Measurements from ENCODE around the gene SLX1A.
A peak's percentile ranks its signal among the peaks of the same experiment; 100 is the strongest.
"Not testable (repeated sequence)": the region's sequence is repeated elsewhere in the genome, so short reads cannot be mapped to it uniquely, and the experiment has no call there.

The SLX1A gene

GRCh38 chr16:30152517-30152916 lies 41.2 kb upstream of the SLX1A start:
- CTCF ChIA-PET, result interaction anchor here (0.9 to 2.8 kb wide), 3 partner anchors 8 to 18 kb away, joined by 3 to 8 read pairs (median 4); no protein-coding TSS in a partner anchor
- DNase-seq (ENCODE audit: extremely low spot score), result no peak
- no peak for TF ChIP-seq CTCF (IDR thresholded peaks at IDR 0.05; ENCODE audit: control extremely low read depth, extremely low read depth, low read depth, missing control alignments)
- POLR2A ChIA-PET, result no interaction called here

GRCh38 chr16:30155188-30155587 lies 38.5 kb upstream of the SLX1A start:
- ChIA-PET CTCF (no interaction called here), POLR2A (no interaction called here)
- no peak for TF ChIP-seq CTCF (IDR thresholded peaks at IDR 0.05; ENCODE audit: control extremely low read depth, extremely low read depth, low read depth, missing control alignments)
- DNase-seq (ENCODE audit: extremely low spot score), result no peak

GRCh38 chr16:30157214-30157613 lies 36.5 kb upstream of the SLX1A start:
- DNase-seq (ENCODE audit: extremely low spot score), result no peak
- ChIA-PET POLR2A (no interaction called here), CTCF (no interaction called here)
- TF ChIP-seq CTCF (IDR thresholded peaks at IDR 0.05; ENCODE audit: control extremely low read depth, extremely low read depth, low read depth, missing control alignments), result no peak

GRCh38 chr16:30163538-30163937 lies 30.1 kb upstream of the SLX1A start:
- TF ChIP-seq CTCF (IDR thresholded peaks at IDR 0.05; ENCODE audit: control extremely low read depth, extremely low read depth, low read depth, missing control alignments), result no peak
- ChIA-PET POLR2A (no interaction called here), CTCF (no interaction called here)
- no peak for DNase-seq (ENCODE audit: extremely low spot score)

- no peak for TF ChIP-seq CTCF (IDR thresholded peaks at IDR 0.05; ENCODE audit: control extremely low read depth, extremely low read depth, low read depth, missing control alignments)
- peak; percentile 81 for DNase-seq (ENCODE audit: extremely low spot score)
- ChIA-PET POLR2A (no interaction called here), CTCF (no interaction called here)
Measured at GRCh38 chr16:30166202-30166902, 27.3 kb upstream of the SLX1A start.

- CTCF ChIA-PET; DNase-seq (ENCODE audit: extremely low spot score); POLR2A ChIA-PET: not testable (repeated sequence)
Measured at GRCh38 chr16:30168746-30169145, 24.9 kb upstream of the SLX1A start.

- CTCF ChIA-PET; DNase-seq (ENCODE audit: extremely low spot score); POLR2A ChIA-PET: not testable (repeated sequence)
Measured at GRCh38 chr16:30169416-30169815, 24.3 kb upstream of the SLX1A start.

- DNase-seq (ENCODE audit: extremely low spot score); POLR2A ChIA-PET; CTCF ChIA-PET: not testable (repeated sequence)
Measured at GRCh38 chr16:30170145-30170544, 23.5 kb upstream of the SLX1A start.

All from GM10248 (cell line).